ENCODE measurements around the gene MB21D2.

MB21D2 gene

GRCh38 chr3:192890347-192891335 is 27.0 kb downstream of the MB21D2 start:
- DNase-seq (ENCODE audit: low read depth in 2 of 2) = no peak

DNA sequence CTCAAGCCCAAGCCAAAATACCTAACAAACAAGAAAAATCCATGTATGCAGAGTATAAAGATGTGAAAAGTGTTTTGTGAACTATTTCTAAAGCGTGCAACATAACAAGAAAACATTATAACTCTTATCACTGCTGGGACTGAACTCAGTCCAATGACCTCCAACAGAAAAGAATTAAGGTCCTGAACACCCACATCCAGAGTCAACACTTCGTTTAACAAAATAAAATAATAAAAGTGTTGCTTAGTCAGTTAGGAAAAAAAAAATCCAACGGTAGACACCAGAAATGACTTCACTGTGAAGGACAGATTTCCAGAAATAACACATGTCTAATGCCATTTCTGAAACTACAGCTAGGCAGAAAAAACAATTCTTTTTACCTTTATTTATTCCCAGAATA is 28.0 kb downstream of the MB21D2 start:
- DNase-seq (ENCODE audit: low read depth in 2 of 2) = no peak

GRCh38 chr3:192888190-192888589 is 29.5 kb downstream of the MB21D2 start:
- no peak for DNase-seq (ENCODE audit: low read depth in 2 of 2)

DNA sequence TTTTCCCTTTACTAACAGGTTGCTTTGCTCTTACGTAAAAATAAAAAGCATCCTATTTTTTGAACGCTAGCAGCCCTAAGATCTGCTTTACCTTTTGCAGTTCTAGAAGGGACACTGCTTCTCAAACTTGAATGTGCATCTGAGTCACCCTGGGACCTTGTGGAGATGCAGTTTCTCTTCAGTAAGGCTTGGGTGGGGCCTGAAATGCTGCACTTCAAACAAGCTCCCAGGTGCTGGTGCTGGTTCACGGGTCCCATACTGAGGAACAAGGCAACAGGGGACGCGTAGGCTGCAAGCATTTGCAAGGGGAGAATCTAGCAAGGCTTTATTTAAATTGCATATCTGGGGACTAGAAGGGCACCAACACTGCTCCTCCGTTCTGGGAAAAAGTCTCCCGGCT is 30.0 kb downstream of the MB21D2 start:
- no peak for DNase-seq (ENCODE audit: low read depth in 2 of 2)

GRCh38 chr3:192887047-192887446 is 30.6 kb downstream of the MB21D2 start:
- no peak for DNase-seq (ENCODE audit: low read depth in 2 of 2)

- DNase-seq (ENCODE audit: low read depth in 2 of 2) = no peak
Observed at GRCh38 chr3:192884777-192885773, 32.6 kb downstream of the MB21D2 start.

DNA sequence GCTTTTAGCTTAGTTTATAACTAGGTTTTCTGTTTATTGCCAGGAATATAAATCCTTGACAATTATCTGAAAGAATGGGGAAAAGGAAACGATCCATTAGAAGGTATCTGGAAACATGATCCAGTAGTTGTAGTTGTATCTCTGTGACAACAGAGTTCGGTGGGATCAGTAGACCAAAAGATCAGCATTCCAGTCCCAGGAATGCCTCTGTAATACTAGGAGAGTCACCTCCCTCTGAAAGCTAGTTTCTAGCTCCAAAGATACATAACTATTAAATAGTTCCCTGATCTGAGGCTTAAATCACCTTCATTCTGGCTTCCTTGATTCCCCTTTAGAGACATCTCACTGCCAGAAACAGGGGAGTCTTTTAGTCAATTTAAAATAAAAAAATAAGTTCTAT is 34.1 kb downstream of the MB21D2 start:
- no peak for DNase-seq (ENCODE audit: low read depth in 2 of 2)

GRCh38 chr3:192881159-192881786 is 36.4 kb downstream of the MB21D2 start:
- DNase-seq (ENCODE audit: low read depth in 2 of 2) = no peak

- DNase-seq (ENCODE audit: low read depth in 2 of 2) = no peak
Observed at GRCh38 chr3:192880313-192880712, 37.3 kb downstream of the MB21D2 start.

DNA sequence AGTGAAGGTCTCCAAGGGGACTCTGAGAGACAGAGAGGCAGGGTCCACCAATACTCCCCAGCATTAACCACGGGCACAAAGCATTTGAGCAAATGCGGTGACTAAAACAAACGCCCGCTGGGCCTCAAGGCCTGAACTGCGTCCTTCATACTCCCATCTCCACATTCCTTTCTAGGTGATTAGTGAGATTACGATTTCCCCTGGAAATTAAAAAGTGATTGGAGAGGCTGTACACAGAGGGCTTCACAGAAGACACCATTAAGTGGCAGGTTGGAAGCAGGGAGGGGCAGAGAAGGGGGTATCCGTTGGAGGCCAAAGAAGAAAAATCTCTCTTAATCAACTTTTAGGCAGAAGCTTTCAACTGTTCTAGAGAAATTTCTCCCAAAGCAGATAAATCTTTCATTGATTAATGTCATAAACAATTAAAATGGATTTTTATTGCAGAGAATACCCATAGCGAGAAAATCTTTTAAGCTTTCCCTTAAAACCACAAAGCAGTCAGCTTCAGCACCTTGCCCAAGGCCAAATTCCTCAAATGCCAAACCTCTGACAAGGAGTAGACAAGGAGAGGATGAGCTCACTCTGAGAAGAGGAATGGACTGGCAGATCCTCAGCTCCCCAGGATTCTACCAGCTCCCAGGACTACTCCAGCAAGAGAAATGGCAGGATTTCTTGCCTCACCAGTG is 38.2 kb downstream of the MB21D2 start:
- DNase-seq (ENCODE audit: low read depth in 2 of 2) = no peak

DNA sequence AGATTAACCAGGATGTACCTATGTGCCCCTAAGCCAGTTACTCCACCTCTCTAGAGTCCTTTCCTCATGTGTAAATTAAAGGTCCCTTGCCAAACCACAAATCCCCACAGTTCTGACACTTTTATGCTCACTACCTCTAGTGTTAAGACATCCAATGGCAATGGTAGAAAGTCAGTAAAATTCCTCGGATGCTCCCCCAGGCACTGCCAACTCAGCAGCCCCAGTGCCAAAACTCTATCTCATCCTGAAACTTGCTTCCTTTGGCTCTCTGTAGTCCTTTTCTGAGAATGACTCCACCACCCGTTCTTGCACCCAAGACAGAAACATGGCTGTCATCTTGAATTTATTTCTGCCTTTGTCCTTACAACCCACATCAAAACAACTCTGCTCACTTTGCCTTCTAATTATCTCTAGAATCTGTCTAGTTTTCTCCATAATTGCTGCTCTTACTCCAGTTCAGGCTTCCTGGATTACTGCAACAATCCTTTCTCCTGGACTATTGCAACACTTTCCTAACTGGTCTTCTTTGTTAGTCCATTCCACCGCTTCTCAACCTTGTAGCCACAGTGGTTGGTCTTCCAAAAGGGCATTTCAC is 41.6 kb downstream of the MB21D2 start:
- no peak for DNase-seq (ENCODE audit: low read depth in 2 of 2)

- no peak for DNase-seq (ENCODE audit: low read depth in 2 of 2)
Observed at GRCh38 chr3:192870822-192871221, 46.8 kb downstream of the MB21D2 start.

GRCh38 chr3:192869131-192870031 is 48.3 kb downstream of the MB21D2 start:
- DNase-seq (ENCODE audit: low read depth in 2 of 2) = no peak

DNA sequence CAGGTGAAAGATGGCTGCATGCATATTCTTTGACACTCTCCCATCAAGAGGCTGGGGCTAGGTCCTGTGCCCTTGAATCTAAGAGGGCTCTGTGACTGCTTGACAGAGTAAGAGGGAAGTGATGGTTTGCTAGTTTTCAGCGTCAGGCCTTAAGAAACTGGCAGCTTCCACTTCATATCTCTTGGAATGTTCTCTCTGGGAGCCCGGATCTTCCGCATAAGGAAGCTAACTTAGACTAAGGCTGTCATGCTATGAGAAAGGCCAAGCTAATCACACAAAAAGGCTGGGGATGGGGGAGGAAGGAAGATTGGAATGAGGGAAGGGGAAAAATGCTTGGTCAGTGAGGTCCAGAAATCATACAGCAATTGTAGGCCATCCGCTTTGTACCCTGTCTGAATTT is 50.0 kb downstream of the MB21D2 start:
- DNase-seq (ENCODE audit: low read depth in 2 of 2) = no peak

DNA sequence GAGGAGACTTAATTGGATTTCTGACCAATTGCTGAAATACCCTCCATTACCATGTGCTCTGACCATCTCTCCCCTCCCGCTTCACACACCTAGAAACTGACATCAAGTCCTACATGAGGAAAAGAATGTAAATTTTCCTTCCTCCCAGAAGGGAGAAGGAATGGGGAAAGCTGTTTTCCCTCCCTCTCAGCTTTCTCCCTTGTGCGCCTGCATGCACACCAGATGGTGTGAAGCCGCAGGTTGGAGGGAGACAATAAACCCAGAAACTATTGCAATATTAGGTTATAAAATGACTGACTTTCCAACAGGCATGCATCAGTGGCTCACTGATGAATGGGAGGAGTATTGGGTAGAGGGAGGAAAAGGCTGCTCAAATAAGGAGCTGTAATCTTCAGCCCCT is 50.9 kb downstream of the MB21D2 start:
- no peak for DNase-seq (ENCODE audit: low read depth in 2 of 2)

GRCh38 chr3:192864941-192865340 is 52.7 kb downstream of the MB21D2 start:
- DNase-seq (ENCODE audit: low read depth in 2 of 2) = no peak

DNA sequence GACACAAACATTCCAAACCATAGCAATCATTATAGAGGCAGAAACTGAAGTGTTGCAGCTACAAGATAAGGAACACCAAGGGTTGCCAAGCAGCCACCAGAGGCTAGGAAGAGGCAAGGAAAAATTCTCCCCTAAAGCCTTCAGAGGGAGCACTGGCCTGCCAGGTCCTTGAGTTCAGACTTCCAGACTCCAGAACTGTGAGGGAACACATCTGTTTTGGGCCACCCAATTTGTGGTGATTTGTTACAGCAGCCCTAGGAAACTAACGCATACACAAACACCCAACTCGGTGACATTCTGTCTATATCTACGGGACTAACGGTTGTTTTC is 54.6 kb downstream of the MB21D2 start:
- no peak for DNase-seq (ENCODE audit: low read depth in 2 of 2)

DNA sequence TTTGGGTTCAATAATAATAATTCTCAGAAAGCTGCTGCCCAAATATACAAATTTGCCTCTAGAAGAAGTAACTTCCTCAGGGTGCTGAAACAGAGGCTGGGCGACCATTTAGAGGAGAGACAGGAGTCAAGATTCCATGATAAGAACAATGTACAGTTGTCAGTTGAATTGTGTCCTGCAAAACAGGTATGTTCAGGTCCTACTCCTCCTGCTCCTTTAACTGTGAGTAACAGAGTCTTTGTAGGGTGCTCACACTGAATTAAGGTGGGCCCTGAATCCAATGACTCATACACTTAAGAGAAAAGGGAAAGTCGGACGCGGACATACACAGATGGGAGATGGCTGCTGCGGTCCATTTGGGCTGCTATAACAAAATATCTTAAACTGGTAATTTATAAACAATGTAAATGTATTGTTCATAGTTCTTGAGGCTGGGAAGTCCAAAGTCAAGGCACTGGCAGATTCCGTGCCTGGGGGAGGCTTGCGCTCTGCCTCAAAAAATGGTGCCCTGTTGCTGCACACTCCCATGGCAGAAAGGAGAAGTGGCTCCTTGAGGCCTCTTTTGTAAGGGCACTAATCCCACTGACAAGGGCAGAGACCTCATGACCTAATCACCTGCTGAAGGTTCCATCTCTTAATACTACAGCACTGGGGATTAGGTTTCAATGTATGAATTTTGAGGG is 55.1 kb downstream of the MB21D2 start:
- no peak for DNase-seq (ENCODE audit: low read depth in 2 of 2)

- no peak for DNase-seq (ENCODE audit: low read depth in 2 of 2)
Observed at GRCh38 chr3:192861972-192862371, 55.7 kb downstream of the MB21D2 start.
